HCT116 (cell line): ENCODE data around the gene TASL. TPM values are rescaled to one million over a fixed set of nuclear protein-coding genes. Genes with fewer than 3 reads are reported as not detected.

Experiments used
- ATAC-seq: fragments of 200-7000 bp; cut with Tn5 transposase; 2 replicates; pipeline ENCODE4 v1.9.1; 2020; ENCODE audit warnings: mild to moderate bottlenecking, moderate library complexity
- BruUV-seq: library from RNA; stranded (reverse); fragments of 400-500 nt; replicated peaks from 2 replicates; lab custom pipeline; 2021; lab: Mats Ljungman, UMichigan
- CTCF ChIA-PET: fragments of 300-600 bp; sonication (Branson Sonifier 250); formaldehyde crosslinking; loops from one replicate; lab custom pipeline; 2021; ENCODE audit warnings: antibody characterized with exemption; lab: Charles Lee
- POLR2A ChIA-PET: fragments of 300-600, 350-600 bp; sonication (Branson Sonifier 250); formaldehyde crosslinking; loops from one replicate; lab custom pipeline; 2021; ENCODE audit warnings: antibody characterized with exemption; lab: Charles Lee
- RAD21 ChIA-PET, 2 experiments: fragments of 300-600 bp; sonication (Branson Sonifier 250); formaldehyde crosslinking; loops; one replicate each; lab custom pipeline; 2023; ENCODE audit warnings: low total read pairs in 2 of 2; ENCODE audit not compliant: uncharacterized antibody in 2 of 2, unreplicated experiment in 2 of 2, low non-redundant PET in 1 of 2; lab: Charles Lee
- DNase-seq: peaks from one replicate; pipeline ENCODE4 v3.0.0-alpha.2; 2010; ENCODE audit warnings: low read depth, low spot score
- H2AFZ ChIP-seq: fragments of 200-600 bp; shearing (Covaris generic), sonication (generic); 2 replicates; pipeline ENCODE4 v1.6.1; 2017; ENCODE audit warnings: low read depth, mixed run types, mixed read lengths, antibody characterized with exemption, low read length; ENCODE audit not compliant: poor library complexity, severe bottlenecking
- H3K27ac ChIP-seq: 2 replicates; pipeline ENCODE4 v1.5.1; 2012; ENCODE audit warnings: low read depth, low read length
- H3K27me3 ChIP-seq: fragments of 200-600 bp; sonication (generic); 2 replicates; pipeline ENCODE4 v1.6.1; 2016; ENCODE audit warnings: mixed run types, low read length, mixed read lengths; ENCODE audit not compliant: insufficient read depth
- H3K36me3 ChIP-seq, 2 experiments: fragments of 200-500 bp in 1 of 2; fragments of 200-600 bp in 1 of 2; sonication (Bioruptor generic) in 1 of 2; sonication (generic) in 1 of 2; 2 replicates each; pipeline versions ENCODE4 v1.5.1 to v1.6.1; 2014 to 2016; ENCODE audit warnings: low read length in 2 of 2, inconsistent platforms in 1 of 2, mixed read lengths in 1 of 2, mixed run types in 1 of 2; ENCODE audit not compliant: insufficient read depth in 2 of 2, control insufficient read depth in 1 of 2
- H3K4me1 ChIP-seq, 2 experiments: fragments of 200-600 bp in 1 of 2; sonication (generic) in 1 of 2; 2 replicates each; pipeline versions ENCODE4 v1.5.1 to v1.6.1; 2012 to 2017; ENCODE audit warnings: low read length in 2 of 2, inconsistent platforms in 1 of 2, mild to moderate bottlenecking in 1 of 2, mixed read lengths in 1 of 2, mixed run types in 1 of 2, moderate library complexity in 1 of 2; ENCODE audit not compliant: insufficient read depth in 2 of 2, control insufficient read depth in 1 of 2
- H3K4me2 ChIP-seq: fragments of 200-600 bp; sonication (generic); 2 replicates; pipeline ENCODE4 v1.6.1; 2017; ENCODE audit warnings: mixed run types, low read length, mixed read lengths
- H3K4me3 ChIP-seq, 2 experiments: fragments of 200-600 bp in 1 of 2; sonication (generic) in 1 of 2; replicated peaks in 1 of 2; 2 replicates each; pipeline ENCODE4 v1.5.1; 2011 to 2016; ENCODE audit warnings: low read length in 2 of 2, control low read depth in 1 of 2, low read depth in 1 of 2, mild to moderate bottlenecking in 1 of 2, mixed read lengths in 1 of 2, mixed run types in 1 of 2
- H3K79me2 ChIP-seq: fragments of 200-600 bp; sonication (generic); 2 replicates; pipeline ENCODE4 v1.6.1; 2017; ENCODE audit warnings: mild to moderate bottlenecking, mixed run types, low read length, moderate library complexity, mixed read lengths; ENCODE audit not compliant: insufficient read depth
- H3K9ac ChIP-seq: fragments of 200-600 bp; sonication (generic); 2 replicates; pipeline ENCODE4 v1.6.1; 2016; ENCODE audit warnings: low read length, mixed read lengths
- H3K9me2 ChIP-seq: fragments of 200-600 bp; sonication (generic), shearing (Covaris generic); 2 replicates; pipeline ENCODE4 v1.6.1; 2017; ENCODE audit warnings: mixed run types, mild to moderate bottlenecking, moderate library complexity; ENCODE audit not compliant: insufficient read depth
- H3K9me3 ChIP-seq, 2 experiments: fragments of 200-500 bp in 1 of 2; fragments of 200-600 bp in 1 of 2; sonication (Bioruptor generic) in 1 of 2; sonication (generic) in 1 of 2; 2 replicates each; pipeline ENCODE4 v1.6.1; 2014 to 2017; ENCODE audit warnings: low read length in 2 of 2, mixed read lengths in 2 of 2, inconsistent platforms in 1 of 2, low read depth in 1 of 2, mild to moderate bottlenecking in 1 of 2, mixed run types in 1 of 2, moderate library complexity in 1 of 2; ENCODE audit not compliant: control insufficient read depth in 1 of 2, insufficient read depth in 1 of 2
- H4K20me1 ChIP-seq: fragments of 200-600 bp; sonication (generic), shearing (Covaris generic); 2 replicates; pipeline ENCODE4 v1.6.1; 2017; ENCODE audit warnings: mixed run types, mild to moderate bottlenecking, moderate library complexity; ENCODE audit not compliant: insufficient read depth
- CBX3 ChIP-seq: IDR thresholded peaks from 2 replicates; pipeline ENCODE4 v1.6.1; 2012; ENCODE audit warnings: low read depth
- CEBPB ChIP-seq: IDR thresholded peaks from 2 replicates; pipeline ENCODE4 v1.6.1; 2012; ENCODE audit warnings: low read depth
- EGR1 ChIP-seq: IDR thresholded peaks from 2 replicates; pipeline ENCODE4 v1.6.1; 2012; ENCODE audit warnings: low read depth
- ELF1 ChIP-seq: IDR thresholded peaks from 2 replicates; pipeline ENCODE4 v1.6.1; 2012; ENCODE audit warnings: low read depth, borderline replicate concordance
- EZH2 ChIP-seq: fragments of 200-600 bp; sonication (generic); IDR thresholded peaks from 2 replicates; pipeline ENCODE4 v1.6.1; 2017; ENCODE audit warnings: antibody characterized with exemption, mixed run types
- EZH2phosphoT487 ChIP-seq: fragments of 200-600 bp; IDR thresholded peaks from 2 replicates; pipeline ENCODE4 v1.6.1; 2018; ENCODE audit warnings: antibody characterized with exemption, borderline replicate concordance
- JUND ChIP-seq: IDR thresholded peaks from 2 replicates; pipeline ENCODE4 v1.6.1; 2012
- POLR2A ChIP-seq: IDR thresholded peaks from 2 replicates; pipeline ENCODE4 v1.7.0; 2011; ENCODE audit warnings: borderline replicate concordance; ENCODE audit not compliant: insufficient read depth, insufficient read length; ENCODE audit errors: extremely low read depth
- POLR2AphosphoS5 ChIP-seq: IDR thresholded peaks from 2 replicates; pipeline ENCODE4 v1.6.1; 2011; ENCODE audit warnings: mild to moderate bottlenecking, low read depth, low read length, moderate library complexity
- RAD21 ChIP-seq: IDR thresholded peaks from 2 replicates; pipeline ENCODE4 v1.6.1; 2012; ENCODE audit warnings: low read depth, mild to moderate bottlenecking
- SIN3A ChIP-seq: IDR thresholded peaks from 2 replicates; pipeline ENCODE4 v1.6.1; 2012; ENCODE audit warnings: low read depth
- SP1 ChIP-seq: IDR thresholded peaks from 2 replicates; pipeline ENCODE4 v1.6.1; 2012; ENCODE audit warnings: low read depth
- SRF ChIP-seq: IDR thresholded peaks from 2 replicates; pipeline ENCODE4 v1.6.1; 2012; ENCODE audit warnings: low read depth
- TCF7L2 ChIP-seq: IDR thresholded peaks from 2 replicates; pipeline ENCODE4 v1.7.0; 2011; ENCODE audit warnings: borderline replicate concordance, inconsistent platforms; ENCODE audit not compliant: insufficient read depth, insufficient read length; ENCODE audit errors: extremely low read depth
- ZFX ChIP-seq: fragments of 450-650 bp; IDR thresholded peaks from 2 replicates; pipeline ENCODE4 v1.6.1; 2017
- ZNF274 ChIP-seq: fragments of 200-500 bp; sonication (Bioruptor generic); IDR thresholded peaks from 2 replicates; pipeline ENCODE4 v1.6.1; 2014; ENCODE audit warnings: mild to moderate bottlenecking, low read depth, low read length, inconsistent platforms
- intact Hi-C: fragments of 100-400 bp; cut with micrococcal nuclease; formaldehyde crosslinking; loops from 2 replicates; pipeline ENCODE4 v1.10.0; 2022
- total RNA-seq: library from RNA; stranded (reverse); gene quantifications from one replicate; pipeline ENCODE4 v1.2.1, GENCODE V29; 2021; ENCODE audit not compliant: unreplicated experiment
- TF ChIP-seq, protein P1 (sequence below): IDR thresholded peaks from 2 replicates; pipeline ENCODE4 v1.6.1; 2012
- TF ChIP-seq, protein P2 (sequence below): IDR thresholded peaks from 2 replicates; pipeline ENCODE4 v1.6.1; 2012; ENCODE audit warnings: low read depth
- TF ChIP-seq, protein P3 (sequence below): IDR thresholded peaks from 2 replicates; pipeline ENCODE4 v1.6.1; 2012
- TF ChIP-seq, protein P4 (sequence below), 3 experiments: fragments of 200-600 bp in 1 of 3; sonication (generic) in 1 of 3; IDR thresholded peaks in 2 of 3; conservative IDR thresholded peaks in 1 of 3; 2 replicates each; pipeline ENCODE4 v1.5.1; 2012 to 2017; ENCODE audit warnings: low read depth in 2 of 3, low read length in 2 of 3, antibody characterized with exemption in 1 of 3, borderline replicate concordance in 1 of 3, control low read depth in 1 of 3, mild to moderate bottlenecking in 1 of 3, mixed read lengths in 1 of 3, mixed run types in 1 of 3, moderate library complexity in 1 of 3; ENCODE audit not compliant: insufficient read depth in 1 of 3

The TASL gene
- total RNA-seq, 1 experiment from 2014 or later: not detected

DNA sequence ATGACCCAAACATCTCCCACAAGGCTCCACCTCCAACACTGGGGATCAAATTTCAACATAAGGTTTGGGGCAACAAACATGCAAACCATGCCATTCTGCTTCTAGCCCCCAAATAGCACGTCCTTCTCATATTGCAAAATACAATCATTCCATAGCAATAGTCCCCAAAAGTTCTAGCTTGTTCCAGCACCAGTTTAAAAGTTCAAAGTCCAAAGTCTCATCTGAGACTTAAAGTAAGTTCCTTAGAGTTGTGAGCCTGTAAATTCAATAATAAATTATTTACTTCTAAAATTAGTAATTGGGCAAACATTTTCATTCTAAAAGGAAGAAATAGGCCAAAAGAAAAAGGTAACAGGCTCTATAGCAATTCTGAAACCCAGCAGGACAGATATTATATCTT is 8.9 kb upstream of the TASL start (continued):
- TF ChIP-seq EZH2phosphoT487 (no peak), SRF (no peak)

DNA sequence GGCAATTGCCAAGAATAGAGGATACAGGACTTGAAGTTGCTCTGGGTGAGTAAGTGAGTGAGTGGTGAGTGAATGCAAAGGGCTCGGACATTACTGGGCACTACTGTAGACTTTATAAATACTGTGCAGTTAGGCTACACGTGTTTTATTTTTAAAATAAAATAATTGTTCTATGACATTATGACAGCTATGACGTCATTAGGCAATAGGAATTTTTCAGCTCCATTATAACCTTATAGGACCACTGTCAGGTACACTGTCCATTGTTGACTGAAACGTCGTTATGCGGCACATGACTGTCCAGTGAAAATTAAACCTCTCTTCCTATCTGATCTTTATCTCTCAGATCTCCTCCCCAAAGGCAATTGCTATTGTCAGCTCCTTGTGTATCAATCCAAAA is 5.1 kb upstream of the TASL start:
- H3K9ac ChIP-seq: no peak overlapping the region
- DNase-seq (no peak), ATAC-seq (no peak)
- POLR2A ChIA-PET: no interaction called here
- H3K36me3 ChIP-seq: no peaks in the 10 kb centered on the region
- BruUV-seq: no TSS peak
- intact Hi-C loops: no loop called here
- H3K4me3 ChIP-seq: no peak overlapping the region
- TF ChIP-seq EZH2phosphoT487 (no peak), SRF (no peak), ZNF274 (no peak), SP1 (no peak), POLR2A (no peak), TCF7L2 (no peak), RAD21 (no peak), SIN3A (no peak), CBX3 (no peak), JUND (no peak), EZH2 (no peak), CEBPB (no peak), POLR2AphosphoS5 (no peak), ZFX (no peak), EGR1 (no peak), ELF1 (no peak)
- TF ChIP-seq, protein P1, sequence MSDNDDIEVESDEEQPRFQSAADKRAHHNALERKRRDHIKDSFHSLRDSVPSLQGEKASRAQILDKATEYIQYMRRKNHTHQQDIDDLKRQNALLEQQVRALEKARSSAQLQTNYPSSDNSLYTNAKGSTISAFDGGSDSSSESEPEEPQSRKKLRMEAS: no peak
- TF ChIP-seq, protein P2, sequence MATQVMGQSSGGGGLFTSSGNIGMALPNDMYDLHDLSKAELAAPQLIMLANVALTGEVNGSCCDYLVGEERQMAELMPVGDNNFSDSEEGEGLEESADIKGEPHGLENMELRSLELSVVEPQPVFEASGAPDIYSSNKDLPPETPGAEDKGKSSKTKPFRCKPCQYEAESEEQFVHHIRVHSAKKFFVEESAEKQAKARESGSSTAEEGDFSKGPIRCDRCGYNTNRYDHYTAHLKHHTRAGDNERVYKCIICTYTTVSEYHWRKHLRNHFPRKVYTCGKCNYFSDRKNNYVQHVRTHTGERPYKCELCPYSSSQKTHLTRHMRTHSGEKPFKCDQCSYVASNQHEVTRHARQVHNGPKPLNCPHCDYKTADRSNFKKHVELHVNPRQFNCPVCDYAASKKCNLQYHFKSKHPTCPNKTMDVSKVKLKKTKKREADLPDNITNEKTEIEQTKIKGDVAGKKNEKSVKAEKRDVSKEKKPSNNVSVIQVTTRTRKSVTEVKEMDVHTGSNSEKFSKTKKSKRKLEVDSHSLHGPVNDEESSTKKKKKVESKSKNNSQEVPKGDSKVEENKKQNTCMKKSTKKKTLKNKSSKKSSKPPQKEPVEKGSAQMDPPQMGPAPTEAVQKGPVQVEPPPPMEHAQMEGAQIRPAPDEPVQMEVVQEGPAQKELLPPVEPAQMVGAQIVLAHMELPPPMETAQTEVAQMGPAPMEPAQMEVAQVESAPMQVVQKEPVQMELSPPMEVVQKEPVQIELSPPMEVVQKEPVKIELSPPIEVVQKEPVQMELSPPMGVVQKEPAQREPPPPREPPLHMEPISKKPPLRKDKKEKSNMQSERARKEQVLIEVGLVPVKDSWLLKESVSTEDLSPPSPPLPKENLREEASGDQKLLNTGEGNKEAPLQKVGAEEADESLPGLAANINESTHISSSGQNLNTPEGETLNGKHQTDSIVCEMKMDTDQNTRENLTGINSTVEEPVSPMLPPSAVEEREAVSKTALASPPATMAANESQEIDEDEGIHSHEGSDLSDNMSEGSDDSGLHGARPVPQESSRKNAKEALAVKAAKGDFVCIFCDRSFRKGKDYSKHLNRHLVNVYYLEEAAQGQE: no peak
- TF ChIP-seq, protein P3, sequence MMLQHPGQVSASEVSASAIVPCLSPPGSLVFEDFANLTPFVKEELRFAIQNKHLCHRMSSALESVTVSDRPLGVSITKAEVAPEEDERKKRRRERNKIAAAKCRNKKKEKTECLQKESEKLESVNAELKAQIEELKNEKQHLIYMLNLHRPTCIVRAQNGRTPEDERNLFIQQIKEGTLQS: no peak
- TF ChIP-seq, protein P4, sequence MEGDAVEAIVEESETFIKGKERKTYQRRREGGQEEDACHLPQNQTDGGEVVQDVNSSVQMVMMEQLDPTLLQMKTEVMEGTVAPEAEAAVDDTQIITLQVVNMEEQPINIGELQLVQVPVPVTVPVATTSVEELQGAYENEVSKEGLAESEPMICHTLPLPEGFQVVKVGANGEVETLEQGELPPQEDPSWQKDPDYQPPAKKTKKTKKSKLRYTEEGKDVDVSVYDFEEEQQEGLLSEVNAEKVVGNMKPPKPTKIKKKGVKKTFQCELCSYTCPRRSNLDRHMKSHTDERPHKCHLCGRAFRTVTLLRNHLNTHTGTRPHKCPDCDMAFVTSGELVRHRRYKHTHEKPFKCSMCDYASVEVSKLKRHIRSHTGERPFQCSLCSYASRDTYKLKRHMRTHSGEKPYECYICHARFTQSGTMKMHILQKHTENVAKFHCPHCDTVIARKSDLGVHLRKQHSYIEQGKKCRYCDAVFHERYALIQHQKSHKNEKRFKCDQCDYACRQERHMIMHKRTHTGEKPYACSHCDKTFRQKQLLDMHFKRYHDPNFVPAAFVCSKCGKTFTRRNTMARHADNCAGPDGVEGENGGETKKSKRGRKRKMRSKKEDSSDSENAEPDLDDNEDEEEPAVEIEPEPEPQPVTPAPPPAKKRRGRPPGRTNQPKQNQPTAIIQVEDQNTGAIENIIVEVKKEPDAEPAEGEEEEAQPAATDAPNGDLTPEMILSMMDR (IDR thresholded peaks at IDR 0.05 in 2 of 3, conservative IDR thresholded peaks at IDR 0.05 in 1 of 3; ENCODE audit: borderline replicate concordance in 1 of 3, insufficient read depth in 1 of 3, low read depth in 2 of 3, low read length in 2 of 3): no peak
- H3K4me2 ChIP-seq: no peak overlapping the region
- H4K20me1 ChIP-seq: no peaks in the 10 kb centered on the region
- no peaks in the 10 kb centered on the region for H3K4me1 ChIP-seq
- CTCF ChIA-PET: no interaction called here
- no peak overlapping the region for H3K27ac ChIP-seq
- H2AFZ ChIP-seq: no peak overlapping the region
- RAD21 ChIA-PET: no interaction called here
- H3K27me3 ChIP-seq: no peaks in the 10 kb centered on the region
- H3K79me2 ChIP-seq: no peaks in the 10 kb centered on the region
- no peaks in the 10 kb centered on the region for H3K9me2 ChIP-seq
- H3K9me3 ChIP-seq: no peaks in the 10 kb centered on the region
